Spleen (tissue), 11 donors: ENCODE data around the gene SHC2. TPM values are rescaled to one million over a fixed set of nuclear protein-coding genes. Genes with fewer than 3 reads are reported as not detected.
A peak's percentile ranks its signal among the peaks of the same experiment; 100 is the strongest.
"Not testable (repeated sequence)": the region's sequence is repeated elsewhere in the genome, so short reads cannot be mapped to it uniquely, and the experiment has no call there.

Source experiments
- DNase-seq: peaks from one replicate; pipeline ENCODE4 v3.0.0-alpha.2; 2020
- H3K27ac ChIP-seq, 8 donors: fragments of 200-600 bp; sonication (generic) in 7 of 8; 1 replicate in 4 of 8; 2 replicates in 4 of 8; pipeline versions ENCODE4 v1.5.0 to v1.8.0; 2016 to 2021; ENCODE audit warnings: inconsistent platforms in 4 of 8, mild to moderate bottlenecking in 4 of 8, moderate library complexity in 1 of 8
- H3K27me3 ChIP-seq, 7 donors: fragments of 200-600 bp; sonication (generic) in 6 of 7; replicated peaks in 1 of 7; 1 replicate in 4 of 7; 2 replicates in 3 of 7; pipeline versions ENCODE4 v1.5.0 to v1.8.0; 2016 to 2021; ENCODE audit warnings: inconsistent platforms in 3 of 7, mild to moderate bottlenecking in 1 of 7
- H3K36me3 ChIP-seq, 6 donors: fragments of 200-600 bp; sonication (generic) in 5 of 6; 1 replicate in 4 of 6; 2 replicates in 2 of 6; pipeline versions ENCODE4 v1.5.0 to v1.8.0; 2016 to 2021; ENCODE audit warnings: inconsistent platforms in 2 of 6
- H3K4me1 ChIP-seq, 6 donors: fragments of 200-600 bp; sonication (generic) in 5 of 6; 1 replicate in 3 of 6; 2 replicates in 3 of 6; pipeline versions ENCODE4 v1.5.0 to v1.8.0; 2016 to 2021; ENCODE audit warnings: inconsistent platforms in 3 of 6
- H3K4me3 ChIP-seq, 8 donors: fragments of 200-600 bp; sonication (generic) in 7 of 8; 1 replicate in 4 of 8; 2 replicates in 4 of 8; pipeline versions ENCODE4 v1.5.0 to v1.8.0; 2016 to 2021; ENCODE audit warnings: inconsistent platforms in 4 of 8, mild to moderate bottlenecking in 4 of 8, moderate library complexity in 2 of 8
- H3K9me3 ChIP-seq, 8 donors: fragments of 200-600 bp; sonication (generic) in 7 of 8; 1 replicate in 4 of 8; 2 replicates in 4 of 8; pipeline versions ENCODE4 v1.5.0 to v1.8.0; 2016 to 2021; ENCODE audit warnings: inconsistent platforms in 4 of 8
- POLR2A ChIP-seq, 3 donors: fragments of 450-650 bp; IDR thresholded peaks; one replicate each; pipeline ENCODE4 v1.5.1; 2017; ENCODE audit warnings: antibody characterized with exemption in 3 of 3, mild to moderate bottlenecking in 1 of 3
- POLR2AphosphoS5 ChIP-seq, 3 donors: sonication (generic); formaldehyde crosslinking; IDR thresholded peaks; one replicate each; pipeline ENCODE4 v1.5.1; 2017; ENCODE audit warnings: antibody characterized with exemption in 3 of 3
- WGBS, 5 donors: extraction: QIAGEN DNeasy Blood & Tissue Kit in 3 of 5; methylation state at CpG; one replicate each; pipeline versions ENCODE4 v1.1.5 to v1.1.7; 2013 to 2018; 5-methylcytosine and 5-hydroxymethylcytosine counted together
- intact Hi-C: fragments of 100-400 bp; cut with DNase I; formaldehyde crosslinking; loops from one replicate; pipeline ENCODE4 v1.15.0; 2023; ENCODE audit warnings: low total_unique reads
- polyA plus RNA-seq, 3 donors: library from polyadenylated mRNA; stranded (reverse); fragments of 200-250 nt; gene quantifications; one replicate each; pipeline ENCODE4 v1.2.1, GENCODE V29; 2013
- total RNA-seq, 7 donors: library from RNA; depleted of rRNA in 3 of 7; stranded (reverse); fragments of >200 nt in 3 of 7; fragmentation: NEBNext Ultra II Directional in 4 of 7; extraction: Animal tissue kit (Norgen Biotek cat#: 25700) in 4 of 7; gene quantifications; one replicate each; pipeline versions ENCODE4 v1.1.0 to v1.2.1, GENCODE V29; 2016 to 2021
- TF ChIP-seq, protein P1 (sequence below), 11 experiments: fragments of 200-600 bp in 7 of 11; fragments of 450-650 bp in 4 of 11; sonication (generic) in 4 of 11; IDR thresholded peaks in 8 of 11; conservative IDR thresholded peaks in 3 of 11; 1 replicate in 7 of 11; 2 replicates in 4 of 11; pipeline versions ENCODE4 v1.4.0 to v1.8.0; 2016 to 2021; ENCODE audit warnings: antibody characterized with exemption in 11 of 11, inconsistent platforms in 4 of 11, mild to moderate bottlenecking in 1 of 11
- donor health status: healthy with polysubstance abuse.
- donor health status: DM: no; HTN: no; CAD: no; lungs with moderate emphysema.
- donor health status: DM: no; HTN: no; CAD: no.
- donor health status: Bipolar disorder and iron deficiency.
- donor health status: healthy.
- donor health status: DM: no; HTN: no; CAD: no.
- donor health status: DM: yes; HTN: yes; CAD: no.

SHC2 gene
- total and polyA plus RNA-seq, 10 donors: 19.6 to 123 (median 45.2) TPM

DNA sequence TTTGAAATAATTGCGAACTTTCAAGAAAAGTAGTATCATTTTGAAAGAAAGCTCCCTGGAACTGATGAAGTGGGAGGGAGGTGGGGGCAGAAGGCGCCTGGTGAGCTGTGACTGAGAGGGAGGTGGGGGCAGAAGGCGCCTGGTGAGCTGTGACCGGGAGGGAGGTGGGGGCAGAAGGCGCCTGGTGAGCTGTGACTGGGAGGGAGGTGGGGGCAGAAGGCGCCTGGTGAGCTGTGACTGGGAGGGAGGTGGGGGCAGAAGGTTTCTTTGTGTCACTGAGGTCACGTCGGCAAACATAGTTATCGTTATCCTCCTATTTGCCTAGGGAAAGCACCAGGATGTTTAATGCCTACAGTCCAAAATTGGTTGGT lies 76.0 kb downstream of the SHC2 start:
- Histone ChIP-seq H3K27me3 (peaks cover 0 to 57% (median 13%) of the 10 kb centered on the region in 7 donors), H3K27ac (no peak overlapping the region), H3K4me1 (peaks cover 0 to 7% (median 0%) of the 10 kb centered on the region in 6 donors), H3K36me3 (no peaks in the 10 kb centered on the region), H3K9me3 (no peaks in the 10 kb centered on the region), H3K4me3 (no peak overlapping the region)
- TF ChIP-seq POLR2A (IDR thresholded peaks at IDR 0.05): no peak
- TF ChIP-seq, protein P1, sequence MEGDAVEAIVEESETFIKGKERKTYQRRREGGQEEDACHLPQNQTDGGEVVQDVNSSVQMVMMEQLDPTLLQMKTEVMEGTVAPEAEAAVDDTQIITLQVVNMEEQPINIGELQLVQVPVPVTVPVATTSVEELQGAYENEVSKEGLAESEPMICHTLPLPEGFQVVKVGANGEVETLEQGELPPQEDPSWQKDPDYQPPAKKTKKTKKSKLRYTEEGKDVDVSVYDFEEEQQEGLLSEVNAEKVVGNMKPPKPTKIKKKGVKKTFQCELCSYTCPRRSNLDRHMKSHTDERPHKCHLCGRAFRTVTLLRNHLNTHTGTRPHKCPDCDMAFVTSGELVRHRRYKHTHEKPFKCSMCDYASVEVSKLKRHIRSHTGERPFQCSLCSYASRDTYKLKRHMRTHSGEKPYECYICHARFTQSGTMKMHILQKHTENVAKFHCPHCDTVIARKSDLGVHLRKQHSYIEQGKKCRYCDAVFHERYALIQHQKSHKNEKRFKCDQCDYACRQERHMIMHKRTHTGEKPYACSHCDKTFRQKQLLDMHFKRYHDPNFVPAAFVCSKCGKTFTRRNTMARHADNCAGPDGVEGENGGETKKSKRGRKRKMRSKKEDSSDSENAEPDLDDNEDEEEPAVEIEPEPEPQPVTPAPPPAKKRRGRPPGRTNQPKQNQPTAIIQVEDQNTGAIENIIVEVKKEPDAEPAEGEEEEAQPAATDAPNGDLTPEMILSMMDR (IDR thresholded peaks at IDR 0.05 in 8 of 11, conservative IDR thresholded peaks at IDR 0.05 in 3 of 11): no peak
- TF ChIP-seq POLR2AphosphoS5 (IDR thresholded peaks at IDR 0.05): no peak
- intact Hi-C loops: no loop called here
- WGBS, 5 donors: 53 to 68% (median 63%) methylated on average over 9 of the region's 9 CpGs
- DNase-seq: peak; percentile 37

DNA sequence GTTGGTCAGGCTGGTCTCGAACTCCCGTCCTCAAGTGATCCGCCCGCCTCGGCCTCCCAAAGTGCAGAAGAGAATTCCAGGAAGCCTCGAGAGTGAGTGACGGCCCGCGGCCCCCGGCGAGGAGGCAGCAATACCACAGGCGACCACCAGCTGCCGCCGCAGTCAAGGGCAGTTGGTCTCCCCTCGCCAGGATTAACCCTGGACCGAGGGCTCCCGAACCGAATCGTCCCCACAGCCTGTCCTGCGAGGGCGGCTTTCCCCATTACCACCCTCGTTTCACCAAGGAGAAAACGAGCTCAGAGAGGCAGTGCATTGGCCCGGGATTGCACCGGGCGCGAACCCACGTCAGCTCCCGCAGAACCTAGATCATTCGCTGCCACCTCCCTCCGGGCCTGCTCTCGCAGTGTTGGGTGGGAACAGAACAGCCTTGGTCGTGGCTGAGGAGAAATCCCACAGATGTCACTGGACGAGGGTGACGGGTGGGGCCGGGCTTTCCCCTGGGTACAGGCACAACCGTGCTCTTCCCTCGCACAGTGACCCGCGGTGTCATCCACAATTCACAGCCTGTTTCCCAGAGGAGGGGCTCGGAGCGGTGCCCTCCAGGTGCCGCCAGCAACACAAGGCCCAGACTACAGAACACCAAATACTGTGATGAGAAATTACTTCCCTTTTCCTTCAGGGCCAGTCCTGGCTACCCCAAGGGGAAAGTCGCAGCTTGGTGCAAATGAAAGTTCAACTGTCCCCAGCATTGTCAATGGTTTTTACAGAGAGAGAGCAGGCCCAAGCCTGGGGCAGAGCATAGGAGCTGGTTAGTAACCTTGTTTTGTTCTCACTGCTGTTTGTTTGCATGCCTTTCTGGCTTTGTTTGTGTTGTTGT lies 76.7 kb downstream of the SHC2 start:
- intact Hi-C loops: no loop called here
- DNase-seq: peak; percentile 75
- Histone ChIP-seq H3K27ac (no peak overlapping the region), H3K27me3 (peaks cover 0 to 51% (median 13%) of the 10 kb centered on the region in 7 donors), H3K4me3 (no peak overlapping the region), H3K4me1 (peaks cover 0 to 7% (median 0%) of the 10 kb centered on the region in 6 donors), H3K9me3 (no peaks in the 10 kb centered on the region), H3K36me3 (no peaks in the 10 kb centered on the region)
- peak in 2 of 3 donors; percentile 20 to 35 for TF ChIP-seq POLR2AphosphoS5 (IDR thresholded peaks at IDR 0.05)
- TF ChIP-seq POLR2A (IDR thresholded peaks at IDR 0.05): no peak
- TF ChIP-seq, protein P1 (IDR thresholded peaks at IDR 0.05 in 8 of 11, conservative IDR thresholded peaks at IDR 0.05 in 3 of 11): peak in 10 of 11 experiments; percentile 19 to 67 (median 56)
- WGBS, 5 donors: 13 to 34% (median 24%) methylated on average over 35 to 44 of the region's 44 CpGs

DNA sequence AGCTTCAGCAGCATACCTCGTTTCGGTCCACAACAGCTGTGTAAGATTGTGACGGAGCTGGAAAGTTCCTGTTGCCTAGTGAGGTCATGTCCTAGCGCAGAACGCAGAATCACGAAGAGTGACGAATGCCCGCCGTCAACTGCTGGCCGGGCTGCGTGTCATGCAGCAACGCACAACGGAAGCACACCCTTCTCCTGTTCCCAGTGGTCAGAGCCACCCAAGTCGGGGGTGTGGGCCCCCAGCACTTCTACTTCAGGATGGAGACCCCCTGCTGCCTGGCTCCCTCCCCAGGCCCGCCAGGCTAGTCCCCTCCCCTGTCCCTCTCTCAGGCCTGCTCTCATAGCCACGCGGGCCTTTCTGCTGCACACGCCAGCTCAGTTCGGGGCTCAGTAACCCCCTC lies 77.8 kb downstream of the SHC2 start:
- no peak overlapping the region for H3K4me3 ChIP-seq
- peaks cover 0 to 7% (median 0%) of the 10 kb centered on the region in 6 donors for H3K4me1 ChIP-seq
- 80 to 84% (median 82%) methylated on average over 19 of the region's 19 CpGs for WGBS, 5 donors
- TF ChIP-seq, protein P1 (IDR thresholded peaks at IDR 0.05 in 8 of 11, conservative IDR thresholded peaks at IDR 0.05 in 3 of 11): no peak
- no peak for TF ChIP-seq POLR2AphosphoS5 (IDR thresholded peaks at IDR 0.05)
- no peak for TF ChIP-seq POLR2A (IDR thresholded peaks at IDR 0.05)
- intact Hi-C loops: no loop called here
- H3K36me3 ChIP-seq: no peaks in the 10 kb centered on the region
- H3K27me3 ChIP-seq: peaks cover 0 to 45% (median 9%) of the 10 kb centered on the region in 7 donors
- no peak overlapping the region for H3K27ac ChIP-seq
- H3K9me3 ChIP-seq: no peaks in the 10 kb centered on the region
- peak; percentile 61 for DNase-seq

DNA sequence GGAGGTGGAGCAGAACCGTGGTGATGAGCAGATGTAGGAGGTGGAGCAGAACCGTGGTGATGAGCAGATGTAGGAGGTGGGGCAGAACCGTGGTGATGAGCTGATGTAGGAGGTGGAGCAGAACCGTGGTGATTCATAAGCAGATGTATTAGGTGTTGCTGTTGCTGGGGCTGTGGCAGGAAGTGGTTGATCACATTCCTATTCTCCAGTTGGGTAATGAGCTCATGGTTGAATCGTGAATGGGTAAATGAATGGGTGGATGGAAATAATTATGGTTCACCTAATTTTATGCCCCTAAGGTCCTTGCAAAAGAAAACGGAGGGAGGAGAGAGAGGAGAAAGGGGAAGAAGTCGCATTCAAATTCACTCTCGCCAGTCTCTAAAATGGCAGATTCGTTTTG lies 78.3 kb downstream of the SHC2 start:
- intact Hi-C loops, DNase-seq: not testable (repeated sequence)
- 45 to 60% (median 50%) methylated on average over 7 to 9 of the region's 9 CpGs for WGBS, 5 donors

DNA sequence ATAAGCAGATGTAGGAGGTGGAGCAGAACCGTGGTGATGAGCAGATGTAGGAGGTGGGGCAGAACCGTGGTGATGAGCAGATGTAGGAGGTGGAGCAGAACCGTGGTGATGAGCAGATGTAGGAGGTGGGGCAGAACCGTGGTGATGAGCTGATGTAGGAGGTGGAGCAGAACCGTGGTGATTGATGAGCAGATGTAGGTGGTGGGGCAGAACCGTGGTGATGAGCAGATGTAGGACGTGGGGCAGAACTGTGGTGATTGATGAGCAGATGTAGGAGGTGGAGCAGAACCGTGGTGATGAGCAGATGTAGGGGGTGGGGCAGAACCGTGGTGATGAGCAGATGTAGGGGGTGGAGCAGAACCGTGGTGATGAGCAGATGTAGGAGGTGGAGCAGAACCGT lies 78.9 kb downstream of the SHC2 start:
- H3K27ac ChIP-seq, intact Hi-C loops, H3K4me3 ChIP-seq, H3K4me1 ChIP-seq, H3K36me3 ChIP-seq, H3K9me3 ChIP-seq: not testable (repeated sequence)
- 51 to 71% (median 64%) methylated on average over 11 of the region's 11 CpGs for WGBS, 5 donors
- peak; percentile 1 for DNase-seq
- peaks cover 0 to 44% (median 9%) of the 10 kb centered on the region in 7 donors for H3K27me3 ChIP-seq

More for the DNA sequence above, 78.3 kb downstream of the SHC2 start:
- H3K4me3 ChIP-seq, H3K27ac ChIP-seq, H3K9me3 ChIP-seq, H3K4me1 ChIP-seq, H3K36me3 ChIP-seq: not testable (repeated sequence)
- peaks cover 0 to 47% (median 9%) of the 10 kb centered on the region in 7 donors for H3K27me3 ChIP-seq

DNA sequence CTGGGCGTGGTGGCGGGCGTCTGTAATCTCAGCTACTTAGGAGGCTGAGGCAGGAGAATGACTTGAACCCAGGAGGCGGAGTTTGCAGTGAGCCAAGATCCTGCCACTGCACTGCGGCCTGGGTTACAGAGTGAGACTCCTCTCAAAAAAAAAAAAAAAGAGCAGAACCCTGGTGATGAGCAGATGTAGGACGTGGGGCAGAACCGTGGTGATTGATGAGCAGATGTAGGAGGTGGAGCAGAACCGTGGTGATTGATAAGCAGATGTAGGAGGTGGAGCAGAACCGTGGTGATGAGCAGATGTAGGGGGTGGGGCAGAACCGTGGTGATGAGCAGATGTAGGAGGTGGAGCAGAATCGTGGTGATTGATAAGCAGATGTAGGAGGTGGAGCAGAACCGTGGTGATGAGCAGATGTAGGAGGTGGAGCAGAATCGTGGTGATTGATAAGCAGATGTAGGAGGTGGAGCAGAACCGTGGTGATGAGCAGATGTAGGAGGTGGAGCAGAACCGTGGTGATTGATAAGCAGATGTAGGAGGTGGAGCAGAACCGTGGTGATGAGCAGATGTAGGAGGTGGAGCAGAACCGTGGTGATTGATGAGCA lies 80.1 kb downstream of the SHC2 start:
- H3K9me3 ChIP-seq, H3K4me1 ChIP-seq, H3K36me3 ChIP-seq, H3K27ac ChIP-seq, intact Hi-C loops, H3K4me3 ChIP-seq: not testable (repeated sequence)
- peak; percentile 1 for DNase-seq
- 65 to 76% (median 71%) methylated on average over 12 to 17 of the region's 17 CpGs for WGBS, 5 donors
- H3K27me3 ChIP-seq: peaks cover 0 to 44% (median 9%) of the 10 kb centered on the region in 7 donors
